HG02678 (cell line): ENCODE results near the gene CDH2.

Experiments
- ATAC-seq: cut with Tn5 transposase; IDR thresholded peaks from one replicate; pipeline ENCODE4 v1.9.1; 2021; ENCODE audit warnings: mild to moderate bottlenecking, moderate library complexity; ENCODE audit not compliant: unreplicated experiment

CDH2 gene

DNA sequence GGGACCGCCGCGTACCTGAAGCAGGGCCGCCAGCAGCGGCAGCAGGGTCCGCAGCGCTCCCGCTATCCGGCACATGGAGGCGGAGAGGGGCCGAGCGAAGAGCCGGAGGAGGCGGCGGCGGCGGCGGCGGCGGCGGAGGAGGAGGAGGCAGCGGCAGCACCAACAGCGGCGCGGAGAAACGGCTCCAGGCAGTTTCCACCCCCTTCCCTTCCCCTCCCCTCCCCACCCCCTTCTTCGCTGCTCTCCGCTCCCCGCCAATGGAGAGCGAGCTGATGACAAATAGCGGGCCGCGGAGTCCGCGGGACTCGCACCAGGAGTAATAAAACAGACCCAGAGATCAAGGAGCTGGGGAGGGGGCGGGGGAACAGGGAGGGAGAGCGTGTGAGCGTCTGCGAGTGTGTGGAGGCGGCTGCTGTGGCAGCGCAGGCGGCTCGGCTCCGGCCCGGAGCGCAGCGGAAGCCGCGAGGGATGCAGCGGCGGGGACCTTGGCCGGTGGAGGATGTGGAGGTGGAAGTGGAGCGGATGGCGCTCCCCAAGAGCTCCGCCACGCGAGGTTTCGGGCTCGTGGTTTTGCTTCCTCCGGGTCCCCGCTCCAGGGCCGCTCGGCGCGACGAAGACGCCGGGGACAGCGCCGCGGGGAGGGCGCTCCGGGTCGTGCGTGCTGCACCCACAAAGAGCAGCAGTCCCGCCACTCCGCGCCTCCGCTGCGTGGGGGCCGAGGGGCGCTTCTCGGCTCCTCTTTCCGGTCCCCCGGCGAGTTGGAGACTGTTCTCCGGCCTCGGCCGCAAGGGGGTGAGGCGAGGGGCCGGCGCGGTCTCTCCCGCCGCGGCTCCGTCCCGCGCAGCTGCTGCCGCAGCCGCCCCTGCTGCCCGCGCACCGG lies at the start of gene CDH2:
Gene CDH2 (minus strand): TSS at position 183 of the 880 bp plus-strand sequence. CDS start 108 bp downstream, at position 75.
- ATAC-seq, result peak; percentile 61

DNA sequence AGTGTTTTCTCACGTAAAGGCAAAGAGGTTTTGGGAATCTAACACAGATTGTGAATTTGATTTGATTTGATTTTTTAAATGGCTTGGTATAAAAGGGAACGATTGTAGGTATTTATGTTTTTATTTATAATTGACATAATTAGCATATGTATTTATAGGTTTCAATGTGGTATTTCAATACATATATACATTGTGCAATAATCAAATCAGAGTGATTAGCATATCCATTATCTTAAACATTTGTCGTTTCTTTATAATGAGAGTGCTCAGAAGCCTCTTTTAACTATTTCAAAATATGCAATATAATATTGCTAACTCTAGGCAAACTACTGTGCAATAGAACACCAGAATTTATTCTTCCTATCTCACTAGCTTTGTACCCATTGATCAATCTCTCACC lies 35.1 kb upstream of the CDH2 start:
- ATAC-seq, result no peak

DNA sequence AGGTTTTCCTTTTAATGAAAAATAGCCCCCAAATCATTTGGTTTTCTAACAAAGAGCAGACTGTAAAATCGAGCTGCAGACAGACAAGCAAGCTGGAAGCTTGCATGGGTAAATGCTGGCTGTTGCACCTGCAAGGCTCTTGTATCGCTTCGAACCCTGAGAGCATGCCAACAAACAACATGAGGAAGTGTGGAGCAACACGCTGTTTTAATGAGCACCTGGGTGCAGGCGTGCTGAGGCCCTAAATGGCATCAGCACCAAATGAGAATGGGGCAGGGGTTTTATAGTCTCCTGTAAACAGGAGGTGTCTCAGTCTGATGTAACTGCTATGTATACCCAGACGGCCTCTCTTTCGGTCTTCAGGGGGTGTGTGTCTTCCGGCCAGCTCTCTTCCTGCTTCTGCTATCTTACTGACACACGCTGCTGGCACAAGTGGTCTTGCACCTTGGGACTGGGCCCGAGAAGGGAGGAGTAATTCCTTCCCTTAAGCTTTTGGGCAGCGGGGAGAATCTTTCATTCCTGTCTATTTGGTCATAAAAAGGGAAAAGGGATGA lies 31.9 kb upstream of the CDH2 start:
- ATAC-seq, result no peak

DNA sequence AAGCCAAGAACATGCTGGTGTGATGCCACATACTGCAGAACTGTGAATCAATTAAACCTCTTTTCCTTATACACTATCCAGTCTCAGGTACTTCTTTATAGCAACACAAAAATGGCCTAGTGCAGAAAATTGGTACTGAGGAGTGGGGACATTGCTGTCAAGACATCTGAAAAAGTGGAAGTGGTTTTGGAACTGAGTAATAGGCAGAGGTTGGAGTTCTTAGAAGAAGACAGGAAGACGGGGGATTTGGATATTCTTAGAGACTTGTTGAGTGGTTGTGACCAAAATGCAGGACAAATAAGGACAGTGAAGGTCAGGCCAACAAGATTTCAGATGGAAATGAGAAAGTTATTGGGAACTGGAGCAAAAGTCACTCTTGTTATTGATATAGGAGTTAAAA lies 31.3 kb upstream of the CDH2 start:
- ATAC-seq, result no peak

DNA sequence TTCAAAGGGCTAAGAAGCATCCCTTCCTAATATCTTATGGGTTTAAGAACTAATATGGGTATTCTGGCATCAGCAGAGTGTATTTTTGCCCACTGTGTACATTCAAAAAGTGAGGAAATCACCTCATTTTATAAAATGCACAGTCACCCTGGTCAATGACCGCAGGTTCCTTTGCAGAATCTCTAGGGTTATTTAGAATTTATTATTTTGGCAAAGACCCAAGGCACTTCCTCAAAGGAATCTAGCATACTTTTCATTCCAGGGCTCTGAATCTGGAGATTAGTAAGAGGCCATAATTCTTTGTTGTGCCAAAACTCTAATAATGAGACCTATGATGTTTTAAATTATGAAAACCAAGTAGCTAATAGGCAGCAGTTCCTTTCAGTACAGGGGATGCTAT lies 27.2 kb upstream of the CDH2 start:
- no peak for ATAC-seq

DNA sequence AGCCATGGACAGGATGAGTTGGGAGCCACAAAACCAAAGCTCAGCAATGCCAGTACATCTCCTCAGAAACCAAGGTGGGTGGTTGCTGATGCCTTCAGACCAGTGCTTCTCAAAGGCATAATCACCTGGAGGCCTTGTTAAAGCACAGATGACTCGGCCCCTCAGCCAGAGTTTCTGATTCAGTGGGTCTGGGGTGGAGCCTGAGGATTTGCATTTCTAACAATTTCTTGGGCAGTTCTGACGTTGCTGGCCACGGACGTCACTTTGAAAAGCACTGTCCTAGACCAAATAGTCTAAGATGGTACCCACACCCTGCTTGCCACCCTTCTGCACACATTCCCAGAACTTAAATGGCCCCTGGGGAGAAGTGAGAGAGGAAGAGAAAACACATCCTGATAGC lies 24.1 kb upstream of the CDH2 start:
- no peak for ATAC-seq

DNA sequence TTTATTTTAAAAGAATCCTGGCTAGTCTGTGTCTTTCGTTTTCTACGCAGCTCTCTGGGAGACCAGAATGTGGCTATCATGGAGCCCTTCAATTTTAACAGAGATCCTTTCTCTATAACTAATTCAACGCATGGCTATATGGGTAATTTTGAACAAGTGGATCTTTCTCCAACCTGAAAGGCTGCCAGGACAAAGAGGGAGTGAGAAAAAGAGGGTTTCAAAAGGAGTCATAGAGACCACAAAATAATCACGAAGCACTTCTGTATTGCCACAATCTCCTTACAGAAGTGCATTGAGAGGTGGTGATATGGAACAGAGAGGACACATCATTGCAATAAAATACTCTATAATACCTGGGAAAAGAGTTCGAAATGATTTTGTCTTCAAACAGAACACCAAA lies 21.7 kb upstream of the CDH2 start:
- ATAC-seq, result no peak

DNA sequence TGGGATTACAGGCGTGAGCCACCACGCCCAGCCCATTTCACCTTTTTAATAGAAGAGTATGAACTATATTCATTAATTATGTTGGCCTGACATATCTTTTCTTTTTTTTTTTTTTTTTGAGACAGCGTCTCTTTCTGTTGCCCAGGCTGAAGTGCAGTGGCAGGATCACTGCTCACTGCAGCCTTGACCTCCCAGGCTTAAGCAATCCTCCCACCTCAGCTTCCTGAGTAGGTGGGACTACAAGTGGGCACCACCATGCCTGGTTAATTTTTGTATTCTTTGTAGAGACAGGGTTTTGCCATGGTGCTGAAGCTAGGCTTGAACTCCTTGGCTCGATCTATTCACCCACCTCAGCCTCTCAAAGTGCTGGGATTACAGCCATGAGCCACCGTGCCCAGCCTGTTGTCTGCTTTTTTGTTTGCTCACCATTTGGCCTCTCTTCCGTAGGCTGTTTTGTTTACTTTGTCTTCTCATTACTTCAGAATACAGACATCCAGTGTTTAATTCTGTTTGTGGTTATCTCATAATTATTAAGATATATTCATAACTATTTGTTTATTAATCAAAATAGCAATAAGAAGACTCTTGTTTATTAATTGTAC lies 16.3 kb upstream of the CDH2 start:
- no peak for ATAC-seq

DNA sequence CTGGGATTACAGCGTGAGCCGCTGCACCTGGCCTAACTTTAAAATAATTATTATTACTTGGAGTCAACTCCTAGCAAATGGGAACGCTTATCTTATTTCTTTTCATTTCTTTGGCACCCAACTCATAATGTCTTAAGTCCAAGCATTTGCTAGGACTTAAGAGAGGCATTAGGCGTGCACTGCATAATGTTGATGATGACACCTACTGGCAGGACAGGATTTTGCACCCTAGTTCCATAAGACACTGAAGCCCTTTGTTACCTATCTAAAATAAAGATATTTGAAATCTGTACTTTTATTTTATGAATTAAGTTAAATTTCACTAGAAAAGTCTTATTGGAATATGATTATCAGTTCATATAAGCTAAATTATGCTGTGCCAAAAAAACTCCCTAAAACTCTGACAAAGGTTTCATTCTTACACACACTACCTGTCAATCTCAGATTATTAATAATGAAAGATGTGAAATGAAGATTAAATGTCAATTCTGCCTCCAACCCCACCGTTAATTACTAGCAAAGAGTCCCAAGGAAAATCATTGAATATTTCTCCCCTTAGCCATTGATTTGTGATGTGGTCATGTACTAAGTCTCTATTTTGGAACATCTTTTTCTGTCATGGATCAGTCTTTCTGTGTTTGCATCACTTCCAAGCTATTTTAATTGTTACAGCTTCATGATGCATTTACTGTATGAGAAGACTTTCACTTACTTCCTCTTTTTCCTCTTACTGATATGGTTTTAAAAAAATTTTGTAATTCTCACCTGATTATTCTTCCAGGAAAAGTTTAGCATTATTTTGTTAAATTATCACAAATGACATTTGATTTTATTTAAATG lies 12.7 kb upstream of the CDH2 start:
- no peak for ATAC-seq

DNA sequence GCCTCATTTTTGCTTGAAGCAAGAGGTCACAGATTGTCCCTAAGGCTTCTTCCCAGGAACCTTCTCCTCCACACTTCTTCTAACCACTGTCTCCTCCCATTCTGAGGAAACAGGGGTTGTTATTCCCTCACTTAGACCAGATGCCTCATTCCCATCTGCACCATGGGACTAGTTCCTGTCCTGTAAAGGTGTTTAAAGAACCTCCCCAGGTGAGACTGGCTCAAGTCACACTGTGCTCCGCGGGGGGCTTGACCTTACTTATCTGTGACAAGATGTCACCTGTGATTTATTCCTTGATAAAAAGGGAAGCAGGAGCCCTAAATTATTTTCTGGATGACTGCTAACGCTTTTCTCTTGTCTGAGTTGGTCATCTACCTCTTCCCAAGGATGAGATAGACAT lies 8.2 kb upstream of the CDH2 start:
- no peak for ATAC-seq

DNA sequence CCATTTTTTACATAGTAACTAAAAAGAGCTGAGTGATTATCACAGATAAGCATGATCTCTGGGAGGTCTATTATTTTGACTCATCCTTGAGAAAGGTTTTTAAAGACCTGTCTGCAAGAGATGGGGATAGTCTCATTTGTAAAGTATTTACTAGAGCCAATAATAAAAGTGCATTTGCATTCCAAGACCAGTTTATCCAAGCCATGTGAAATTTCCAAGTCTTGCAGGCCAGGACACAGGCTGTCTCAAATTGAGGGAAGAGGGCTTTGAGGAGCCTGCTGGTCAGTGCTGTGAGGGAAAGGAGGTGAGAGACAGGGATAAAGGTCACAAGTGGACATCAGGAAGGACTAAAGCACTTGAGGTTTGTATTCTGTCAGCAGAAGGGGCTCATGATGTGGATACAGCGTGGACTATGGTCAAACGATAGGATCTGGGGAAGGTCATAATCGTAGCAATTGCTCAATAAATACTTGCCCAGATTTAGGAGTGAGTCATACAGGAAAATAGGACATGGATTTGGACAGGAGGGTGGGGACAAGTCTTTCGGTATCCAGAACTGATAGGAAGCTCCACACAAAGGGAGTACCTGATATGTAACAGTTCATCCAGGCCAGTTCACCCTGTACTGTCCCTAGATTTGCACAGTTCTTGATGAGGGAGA lies 6.6 kb upstream of the CDH2 start:
- ATAC-seq, result no peak

DNA sequence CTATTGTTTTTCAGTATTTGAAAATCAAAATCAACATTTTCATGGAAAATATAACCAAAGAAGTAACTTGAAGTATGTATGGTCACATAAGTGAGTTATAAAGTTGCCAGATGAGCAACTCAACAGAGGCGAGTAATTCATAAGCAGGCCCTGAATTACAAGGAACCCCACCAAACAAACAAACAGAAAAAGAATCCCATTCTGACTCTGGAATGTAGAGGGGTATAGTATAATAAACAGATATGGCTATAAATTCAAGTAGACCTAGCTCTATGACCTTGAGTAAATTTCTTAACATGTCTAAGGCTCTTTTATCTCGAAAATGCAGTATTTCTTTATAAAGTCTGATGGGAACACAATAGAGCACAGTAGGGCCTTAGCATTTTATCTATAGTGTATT lies 4.7 kb upstream of the CDH2 start:
- no peak for ATAC-seq

DNA sequence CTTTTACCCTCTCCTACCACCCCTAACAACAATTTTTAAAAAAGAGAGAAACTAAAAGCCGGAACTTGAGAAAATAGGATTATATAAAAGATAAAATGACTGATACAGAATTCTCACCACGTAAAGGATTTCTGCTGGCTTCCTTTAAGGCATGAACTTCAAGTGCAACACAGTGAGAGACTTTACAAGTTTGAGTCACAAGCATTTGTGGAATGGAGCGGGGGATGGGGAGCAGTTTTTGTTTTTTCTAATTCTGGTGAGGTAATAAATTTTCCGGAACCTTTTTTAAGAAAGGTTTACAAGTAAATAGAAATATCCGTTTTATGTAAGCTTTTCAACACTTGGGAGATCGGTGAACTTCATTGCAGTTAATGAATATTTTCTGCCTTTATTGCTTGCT lies 1.8 kb upstream of the CDH2 start:
- no peak for ATAC-seq

DNA sequence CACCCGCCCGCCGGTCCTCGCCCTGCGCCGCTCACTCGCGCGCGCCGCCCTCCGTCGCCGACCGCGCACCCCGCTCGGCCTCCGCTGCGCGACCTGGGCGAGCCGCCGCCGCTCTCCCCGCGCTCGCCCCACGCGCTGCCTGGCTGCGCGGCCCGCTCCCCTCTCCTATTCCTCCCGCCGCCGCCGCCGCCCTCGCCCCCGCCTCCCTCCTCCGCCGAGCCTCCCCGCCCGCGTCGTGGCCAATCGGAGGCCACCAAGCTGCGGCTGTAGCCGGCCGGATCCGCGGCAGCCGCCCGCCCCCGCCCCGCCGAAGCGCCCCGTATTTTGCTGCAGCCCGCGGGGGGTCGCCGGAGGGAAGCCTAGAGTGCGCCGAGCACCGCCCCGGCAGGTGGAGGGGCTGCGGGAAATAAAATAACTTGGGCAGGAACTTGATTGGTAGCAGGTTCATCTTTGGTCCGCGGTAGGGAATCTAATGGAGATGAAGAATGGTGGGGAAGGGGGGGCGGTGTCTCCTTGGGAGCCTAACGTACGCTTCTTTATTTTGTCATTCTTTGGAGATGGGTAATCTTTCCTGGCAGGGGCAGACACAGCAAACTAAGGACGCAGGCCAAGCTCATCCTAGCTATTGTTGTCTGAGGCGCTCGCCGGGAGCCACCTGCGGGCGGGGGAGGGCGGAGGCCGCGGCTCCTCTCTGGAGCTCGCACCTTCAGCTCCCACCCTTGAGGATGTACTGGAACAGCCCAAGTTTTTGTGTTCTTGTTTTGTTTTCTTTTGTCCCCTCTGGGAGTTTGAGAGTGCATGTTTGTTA lies 1.1 kb upstream of the CDH2 start:
- ATAC-seq, result peak; percentile 15

DNA sequence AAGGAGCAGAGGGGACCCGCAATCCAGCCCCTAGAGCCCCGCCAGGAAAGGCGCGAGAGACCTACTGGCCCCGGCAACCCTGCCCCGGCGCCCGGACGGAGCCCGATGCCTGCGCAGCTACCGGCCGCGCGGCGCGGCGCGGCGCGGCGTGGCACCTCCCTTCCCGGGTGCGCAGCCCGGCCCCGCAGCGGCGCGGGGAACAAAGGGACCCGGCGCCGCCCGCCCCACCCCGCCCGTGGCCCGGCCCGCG lies 307 bp downstream of the CDH2 start:
- ATAC-seq, result no peak

DNA sequence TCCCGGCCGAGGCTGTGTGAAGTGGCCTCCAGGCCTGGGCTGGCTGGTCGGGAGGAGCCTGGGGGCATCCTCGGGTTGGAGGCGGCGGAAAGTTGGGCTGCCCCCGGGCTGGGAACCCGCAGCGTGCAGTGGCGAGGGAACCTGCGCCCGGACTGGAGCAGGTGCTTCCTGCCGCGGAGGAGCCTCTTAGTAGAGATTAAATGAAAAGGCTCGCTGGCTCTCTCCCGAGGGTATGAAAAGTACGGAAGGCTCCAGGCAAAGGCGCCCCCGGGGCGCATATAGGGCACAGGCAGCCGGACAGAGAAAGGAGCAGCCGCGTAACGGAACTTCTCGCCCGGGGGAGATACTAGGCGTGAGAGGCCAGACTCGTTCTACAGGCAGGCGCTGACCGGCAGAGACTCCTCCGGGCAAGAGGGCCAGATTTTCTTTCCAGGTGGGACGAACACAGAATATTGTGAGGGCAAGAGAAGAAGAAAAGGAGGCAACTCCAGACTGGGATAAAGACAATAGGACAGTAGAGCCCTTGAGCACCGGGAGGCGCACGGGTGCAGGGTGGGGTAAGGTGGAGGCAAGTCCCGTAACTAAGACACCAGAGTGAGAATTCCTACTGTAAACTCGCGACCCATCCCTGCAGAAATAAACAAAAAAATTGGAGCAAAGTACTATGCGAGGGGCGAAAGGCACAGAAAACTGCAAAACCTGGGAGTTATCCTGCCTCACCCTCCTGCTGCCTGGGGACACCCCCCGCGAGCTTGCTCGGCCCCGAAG lies 816 bp downstream of the CDH2 start:
- ATAC-seq, result no peak

DNA sequence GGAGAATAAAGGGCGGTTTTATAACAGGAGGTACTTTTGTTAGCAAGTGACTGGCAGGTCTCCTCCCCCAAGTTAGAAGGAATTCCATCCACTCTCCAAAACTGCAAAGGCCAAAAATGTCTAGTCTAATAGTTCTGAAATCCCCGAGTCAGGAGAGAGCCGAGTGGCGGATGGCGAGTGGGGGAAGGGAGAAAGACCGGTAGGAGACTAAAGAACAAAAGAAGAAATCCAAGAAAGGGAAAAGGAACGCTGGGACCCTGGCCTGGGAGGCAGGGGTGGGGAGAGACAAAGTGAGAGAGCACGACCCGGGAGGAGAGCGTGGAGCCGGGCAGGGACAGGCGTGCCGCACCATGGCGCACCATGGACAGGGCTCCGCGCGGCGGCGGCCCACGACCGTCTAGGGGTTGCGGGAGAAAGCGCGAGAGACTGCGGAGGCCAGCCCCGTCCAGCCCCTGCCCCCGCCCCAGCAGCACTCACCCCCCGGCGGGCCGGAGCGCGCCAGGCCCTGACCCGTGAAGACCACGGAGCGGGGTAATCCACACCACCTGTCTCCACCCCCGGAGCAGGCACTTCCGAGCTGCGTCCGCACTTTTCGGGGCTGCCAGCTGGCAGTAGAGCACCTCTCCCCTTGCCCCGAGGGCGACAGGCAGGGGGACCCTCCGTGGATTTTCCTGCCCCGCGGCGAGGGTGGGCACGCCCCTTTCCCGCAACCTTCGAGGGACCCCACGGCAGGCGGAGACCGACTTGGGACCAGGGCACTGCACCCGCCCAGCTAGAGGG lies 1.6 kb downstream of the CDH2 start:
- ATAC-seq, result no peak

DNA sequence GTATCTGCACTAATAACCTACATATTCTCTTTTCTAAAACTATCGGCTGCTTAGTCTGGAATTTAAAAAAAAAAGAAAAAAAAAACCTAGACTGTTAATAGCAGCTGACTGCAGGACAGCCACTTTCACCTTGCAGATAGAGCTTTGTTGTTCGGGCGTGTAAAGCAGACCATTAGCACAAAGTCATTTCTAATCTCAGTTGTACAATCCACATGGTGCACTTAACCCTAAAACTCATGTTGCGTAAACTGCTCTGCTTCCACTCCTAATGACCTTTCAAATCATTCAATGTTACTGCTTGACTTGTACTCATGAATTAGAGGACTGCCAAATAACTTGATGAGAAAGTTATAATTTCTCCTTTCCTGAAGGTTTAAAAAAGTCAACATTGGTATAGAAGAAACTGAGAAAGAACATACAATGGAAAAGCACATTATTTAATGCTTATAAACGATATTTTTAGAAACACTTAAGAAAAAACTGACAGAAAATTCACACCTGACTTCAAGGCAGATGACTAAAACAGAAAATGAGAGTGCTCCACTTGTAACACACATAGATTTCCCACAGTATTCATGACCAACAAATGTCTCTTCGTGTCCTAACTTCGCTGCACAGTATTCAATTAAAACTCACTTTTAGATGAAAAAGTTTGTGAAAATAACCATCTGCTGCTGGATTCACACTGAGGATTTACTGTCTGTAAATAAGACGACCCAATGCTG lies 2.6 kb downstream of the CDH2 start:
- no peak for ATAC-seq
